HS-5 (cell line): ENCODE data around the gene RXYLT1.

ENCODE experiments used
- DNase-seq: peaks from one replicate; pipeline ENCODE4 v3.0.0-alpha.2; 2012; ENCODE audit warnings: low read depth

Gene RXYLT1

GRCh38 chr12:63843721-63844390 lies 64.1 kb downstream of the RXYLT1 start:
- DNase-seq: peak; percentile 83

GRCh38 chr12:63844391-63845341 lies 65.0 kb downstream of the RXYLT1 start, which contains the start of gene SRGAP1:
SRGAP1 (plus strand) TSS chr12:63844700; CDS start chr12:63844817, 117 bp downstream.
- DNase-seq: no peak

GRCh38 chr12:63845726-63846125 lies 66.0 kb downstream of the RXYLT1 start:
- DNase-seq: no peak

GRCh38 chr12:63846238-63846967 lies 66.7 kb downstream of the RXYLT1 start:
- DNase-seq: no peak

- no peak for DNase-seq
Observed at GRCh38 chr12:63848450-63848849, 68.7 kb downstream of the RXYLT1 start.

GRCh38 chr12:63849106-63849620 lies 69.5 kb downstream of the RXYLT1 start:
- DNase-seq: no peak

- no peak for DNase-seq
Observed at GRCh38 chr12:63849641-63850040, 69.9 kb downstream of the RXYLT1 start.

GRCh38 chr12:63853978-63854377 lies 74.3 kb downstream of the RXYLT1 start:
- no peak for DNase-seq

- no peak for DNase-seq
Observed at GRCh38 chr12:63855299-63855698, 75.6 kb downstream of the RXYLT1 start.

- DNase-seq: no peak
Observed at GRCh38 chr12:63857771-63858670, 78.3 kb downstream of the RXYLT1 start.
